IMR-90 (cell line): Measurements from ENCODE around the gene TBC1D22A. TPM values are rescaled to one million over a fixed set of nuclear protein-coding genes. Genes with fewer than 3 reads are reported as not detected.

Experiments used
- ATAC-seq: fragments of 200-7000 bp; cut with Tn5 transposase; 2 replicates; pipeline ENCODE4 v1.9.1; 2020; ENCODE audit warnings: low read depth, mild to moderate bottlenecking, moderate library complexity
- BruUV-seq: library from RNA; stranded (reverse); fragments of 400-500 nt; replicated peaks from 2 replicates; lab custom pipeline; 2021; lab: Mats Ljungman, UMichigan
- CTCF ChIA-PET: fragments of 300-600 bp; formaldehyde crosslinking; extraction: SDS; loops from one replicate; lab custom pipeline; 2021; ENCODE audit warnings: antibody characterized with exemption; lab: Yijun Ruan, JAX
- POLR2A ChIA-PET: fragments of 300-600 bp; sonication (Branson Sonifier 250); formaldehyde crosslinking; loops from one replicate; lab custom pipeline; 2022; ENCODE audit warnings: antibody characterized with exemption; ENCODE audit not compliant: unreplicated experiment; lab: Charles Lee
- DNase-seq: peaks from one replicate; pipeline ENCODE4 v3.0.0; 2013
- H2AFZ ChIP-seq: replicated peaks from 2 replicates; pipeline ENCODE3; 2013; ENCODE audit warnings: low read length, mild to moderate bottlenecking; ENCODE audit not compliant: poor library complexity
- H2AK5ac ChIP-seq: 2 replicates; pipeline ENCODE4 v1.6.1; 2013; ENCODE audit warnings: low read depth, low read length, inconsistent platforms
- H2AK9ac ChIP-seq: replicated peaks from 2 replicates; pipeline ENCODE3; 2013; ENCODE audit warnings: mild to moderate bottlenecking, low read depth, low read length, moderate library complexity; ENCODE audit not compliant: poor library complexity
- H2BK120ac ChIP-seq: 2 replicates; pipeline ENCODE4 v1.6.1; 2013; ENCODE audit warnings: low read depth, low read length, inconsistent platforms
- H2BK15ac ChIP-seq: 3 replicates; pipeline ENCODE4 v1.6.1; 2013; ENCODE audit warnings: low read depth, low read length, inconsistent platforms
- H2BK20ac ChIP-seq: 2 replicates; pipeline ENCODE4 v1.6.1; 2013; ENCODE audit warnings: low read depth, mild to moderate bottlenecking, inconsistent platforms, low read length, moderate library complexity
- H2BK5ac ChIP-seq: 2 replicates; pipeline ENCODE4 v1.6.1; 2013; ENCODE audit warnings: mild to moderate bottlenecking, low read depth, low read length, inconsistent platforms; ENCODE audit not compliant: poor library complexity, severe bottlenecking
- H3K14ac ChIP-seq: replicated peaks from 2 replicates; pipeline ENCODE4 v1.6.1; 2013; ENCODE audit warnings: low read depth, low read length, inconsistent platforms
- H3K18ac ChIP-seq: 2 replicates; pipeline ENCODE4 v1.6.1; 2013; ENCODE audit warnings: low read depth, low read length, control low read depth
- H3K23ac ChIP-seq: 2 replicates; pipeline ENCODE4 v1.6.1; 2013; ENCODE audit warnings: low read depth, low read length, inconsistent platforms
- H3K27ac ChIP-seq: 2 replicates; pipeline ENCODE4 v1.5.1; 2013; ENCODE audit warnings: mild to moderate bottlenecking, control low read depth, low read length; ENCODE audit not compliant: insufficient read depth
- H3K27me3 ChIP-seq: 2 replicates; pipeline ENCODE4 v1.6.1; 2013; ENCODE audit warnings: low read length; ENCODE audit not compliant: control insufficient read depth, insufficient read depth
- H3K36me3 ChIP-seq: 2 replicates; pipeline ENCODE4 v1.6.1; 2013; ENCODE audit warnings: low read length, mixed read lengths; ENCODE audit not compliant: control insufficient read depth, insufficient read depth
- H3K4ac ChIP-seq: 2 replicates; pipeline ENCODE4 v1.6.1; 2013; ENCODE audit warnings: low read depth, low read length, inconsistent platforms
- H3K4me1 ChIP-seq: 2 replicates; pipeline ENCODE4 v1.6.1; 2013; ENCODE audit warnings: low read length, mixed read lengths; ENCODE audit not compliant: control insufficient read depth, insufficient read depth
- H3K4me2 ChIP-seq: 2 replicates; pipeline ENCODE4 v1.6.1; 2013; ENCODE audit warnings: low read depth, mild to moderate bottlenecking, control low read depth, low read length, moderate library complexity
- H3K4me3 ChIP-seq: 2 replicates; pipeline ENCODE4 v1.5.1; 2013; ENCODE audit warnings: low read depth, mild to moderate bottlenecking, control low read depth, low read length, moderate library complexity; ENCODE audit not compliant: insufficient read depth
- H3K56ac ChIP-seq: 2 replicates; pipeline ENCODE4 v1.6.1; 2013; ENCODE audit warnings: low read length, inconsistent platforms; ENCODE audit not compliant: insufficient read depth; ENCODE audit errors: extremely low read depth
- H3K79me1 ChIP-seq, 2 experiments: 2 replicates each; pipeline ENCODE4 v1.6.1; 2013; ENCODE audit warnings: low read length in 2 of 2, inconsistent platforms in 1 of 2, low read depth in 1 of 2
- H3K9ac ChIP-seq: 2 replicates; pipeline ENCODE4 v1.6.1; 2013; ENCODE audit warnings: low read depth, low read length, control low read depth
- H3K9me1 ChIP-seq: 2 replicates; pipeline ENCODE4 v1.6.1; 2013; ENCODE audit warnings: low read length, inconsistent platforms; ENCODE audit not compliant: insufficient read depth
- H3K9me3 ChIP-seq: 2 replicates; pipeline ENCODE4 v1.6.1; 2013; ENCODE audit warnings: low read length; ENCODE audit not compliant: control insufficient read depth, insufficient read depth
- H4K20me1 ChIP-seq: 2 replicates; pipeline ENCODE4 v1.6.1; 2013; ENCODE audit warnings: low read length, inconsistent platforms; ENCODE audit not compliant: insufficient read depth
- H4K5ac ChIP-seq: 2 replicates; pipeline ENCODE4 v1.6.1; 2013; ENCODE audit warnings: mild to moderate bottlenecking, low read depth, low read length, control low read depth
- H4K8ac ChIP-seq, 2 experiments: 2 replicates each; pipeline ENCODE4 v1.6.1; 2013; ENCODE audit warnings: low read depth in 2 of 2, low read length in 2 of 2, control low read depth in 1 of 2, inconsistent platforms in 1 of 2
- H4K91ac ChIP-seq: 2 replicates; pipeline ENCODE4 v1.6.1; 2013; ENCODE audit warnings: low read depth, low read length, inconsistent platforms; ENCODE audit not compliant: insufficient read depth
- BHLHE40 ChIP-seq: fragments of 150-350 bp; IDR thresholded peaks from 2 replicates; pipeline ENCODE4 v1.6.1; 2016; ENCODE audit warnings: mild to moderate bottlenecking, low read depth, low read length
- CHD1 ChIP-seq: IDR thresholded peaks from 2 replicates; pipeline ENCODE4 v1.6.1; 2012; ENCODE audit warnings: low read depth, low read length, improper control_type of control experiment
- CTCF ChIP-seq: conservative IDR thresholded peaks from 2 replicates; pipeline ENCODE4 v1.5.1; 2012; ENCODE audit warnings: mild to moderate bottlenecking, low read depth, low read length, improper control_type of control experiment
- FOS ChIP-seq: fragments of 150-350 bp; IDR thresholded peaks from 2 replicates; pipeline ENCODE4 v1.6.1; 2016; ENCODE audit warnings: low read depth, low read length
- MXI1 ChIP-seq: IDR thresholded peaks from 2 replicates; pipeline ENCODE4 v1.6.1; 2012; ENCODE audit warnings: low read depth, mild to moderate bottlenecking, low read length, moderate library complexity, borderline replicate concordance
- RAD21 ChIP-seq: IDR thresholded peaks from 2 replicates; pipeline ENCODE4 v1.6.1; 2012; ENCODE audit warnings: low read length, improper control_type of control experiment
- RCOR1 ChIP-seq: IDR thresholded peaks from 2 replicates; pipeline ENCODE4 v1.6.1; 2012; ENCODE audit warnings: mild to moderate bottlenecking, low read length, improper control_type of control experiment; ENCODE audit not compliant: insufficient replicate concordance
- WGBS, 2 experiments: methylation state at CpG; one replicate each; pipeline versions ENCODE4 v1.1.5 to v1.1.7; 2013; ENCODE audit warnings: missing lambda C conversion rate in 2 of 2; ENCODE audit not compliant: insufficient read length in 1 of 2; ENCODE audit errors: extremely low coverage in 2 of 2; 5-methylcytosine and 5-hydroxymethylcytosine counted together
- dilution Hi-C: fragments of 300-500 bp; cut with HindIII; formaldehyde crosslinking; loops from one replicate; pipeline ENCODE4 v1.14.3; 2018; ENCODE audit warnings: low sequenced_read_pairs; ENCODE audit not compliant: unreplicated experiment
- in situ Hi-C: fragments of 300-500 bp; cut with MboI; formaldehyde crosslinking; loops from 3 replicates; pipeline ENCODE4 v1.14.3; 2019; ENCODE audit warnings: low sequenced_read_pairs, inconsistent platforms, mixed read lengths
- intact Hi-C: fragments of 100-400 bp; cut with micrococcal nuclease; formaldehyde crosslinking; loops from 2 replicates; pipeline ENCODE4 v1.10.0; 2022
- polyA plus RNA-seq, 3 experiments: library from polyadenylated mRNA; depleted of rRNA; stranded (reverse); fragments of >200 nt; gene quantifications; 2 replicates each; pipeline ENCODE4 v1.2.3, GENCODE V29; 2012; ENCODE audit warnings: low replicate concordance in 1 of 3
- total RNA-seq: library from RNA; depleted of rRNA; stranded (reverse); fragments of >200 nt; gene quantifications from 2 replicates; pipeline ENCODE4 v1.2.3, GENCODE V29; 2012

TBC1D22A gene
- total and polyA plus RNA-seq, 2 of the 4 experiments (the other 2 are of a cell fraction), result 9.0 to 16.7 TPM

GRCh38 chr22:46748908-46749675 lies 13.4 kb upstream of the TBC1D22A start:
- no TSS peak for BruUV-seq
- Histone ChIP-seq H3K18ac (0 out of 2 replicates have a peak overlapping the region, but pooled peaks have one; percentile 10), H3K14ac (peak overlapping the region; percentile 0), H3K23ac (no peak overlapping the region), H3K4me1 (peaks cover 29% of the 10 kb centered on the region), H3K79me1 (peaks cover 0 to 8% of the 10 kb centered on the region in 2 experiments; a peak in 1 of 4 replicates), H2BK15ac (no peak overlapping the region), H3K9me1 (peaks cover 32% of the 10 kb centered on the region), H4K8ac (peak overlapping the region; percentile 58 to 64; a peak in 3 of 4 replicates), H2BK5ac (peak overlapping the region; percentile 56), H4K5ac (peak overlapping the region; percentile 25), H3K9ac (no peak overlapping the region), H2AK9ac (peak overlapping the region; percentile 5), H2AK5ac (0 out of 2 replicates have a peak overlapping the region, but pooled peaks have one; percentile 73), H2BK20ac (peak overlapping the region; percentile 58; the same call in 1 of the 2 replicates), H4K91ac (peak overlapping the region; percentile 44), H3K27ac (peak overlapping the region; percentile 52; the same call in 1 of the 2 replicates), H3K27me3 (no peaks in the 10 kb centered on the region), H4K20me1 (no peaks in the 10 kb centered on the region), H3K4me2 (peak overlapping the region; percentile 12), H2BK120ac (peak overlapping the region; percentile 75), H3K36me3 (no peaks in the 10 kb centered on the region), H2AFZ (peak overlapping the region; percentile 85), H3K9me3 (no peaks in the 10 kb centered on the region), H3K56ac (no peak overlapping the region), H3K4me3 (no peak overlapping the region), H3K4ac (peak overlapping the region; percentile 70)
- WGBS, 2 experiments, result 31% methylated on average over 10 of the region's 15 CpGs; no CpG with 5 or more reads in 1 of the 2 experiments
- CTCF ChIA-PET, result no interaction called here
- DNase-seq (peak; percentile 49), ATAC-seq (peak; percentile 55)
- no peak for TF ChIP-seq RAD21
- 0 out of 2 replicates have a peak, but pooled peaks have one; percentile 4 for TF ChIP-seq FOS
- TF ChIP-seq CTCF, result no peak
- TF ChIP-seq RCOR1, result peak; percentile 59
- no peak for TF ChIP-seq BHLHE40
- no peak for TF ChIP-seq CHD1
- TF ChIP-seq MXI1, result no peak
- dilution Hi-C loops (no loop called here), intact Hi-C loops (no loop called here), in situ Hi-C loops (no loop called here)
- POLR2A ChIA-PET, result no interaction called here
